HG02970 (cell line): ENCODE results near the gene PANX1.
"Not testable (repeated sequence)": the region's sequence is repeated elsewhere in the genome, so short reads cannot be mapped to it uniquely, and the experiment has no call there.

Experiments
- ATAC-seq: cut with Tn5 transposase; IDR thresholded peaks from one replicate; pipeline ENCODE4 v1.9.1; 2021; ENCODE audit warnings: mild to moderate bottlenecking, moderate library complexity, moderate number of reproducible peaks; ENCODE audit not compliant: unreplicated experiment, low FRiP score

PANX1 gene

DNA sequence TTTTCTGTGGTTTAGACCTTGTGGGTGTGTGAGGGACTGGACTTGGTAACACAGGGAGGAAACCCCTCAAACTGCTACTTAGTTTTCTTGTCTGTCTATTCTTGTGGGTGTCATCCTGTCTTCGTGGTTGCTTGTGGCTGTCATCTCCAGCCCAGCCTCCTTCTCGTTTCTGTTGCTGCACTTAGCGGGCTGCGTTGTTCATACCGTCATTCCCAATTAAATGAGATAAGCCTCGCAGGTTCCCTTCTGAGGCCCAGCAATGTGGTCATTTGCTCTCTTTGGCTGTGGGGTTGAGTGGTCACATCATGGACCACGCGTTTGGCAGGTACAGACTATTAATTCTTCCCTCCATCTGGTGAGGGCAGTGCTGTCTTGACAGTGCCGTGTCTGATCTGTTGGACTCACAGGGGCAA lies 18.8 kb downstream of the PANX1 start:
- no peak for ATAC-seq

GRCh38 chr11:94148189-94148588 lies 19.5 kb downstream of the PANX1 start:
- ATAC-seq = no peak

DNA sequence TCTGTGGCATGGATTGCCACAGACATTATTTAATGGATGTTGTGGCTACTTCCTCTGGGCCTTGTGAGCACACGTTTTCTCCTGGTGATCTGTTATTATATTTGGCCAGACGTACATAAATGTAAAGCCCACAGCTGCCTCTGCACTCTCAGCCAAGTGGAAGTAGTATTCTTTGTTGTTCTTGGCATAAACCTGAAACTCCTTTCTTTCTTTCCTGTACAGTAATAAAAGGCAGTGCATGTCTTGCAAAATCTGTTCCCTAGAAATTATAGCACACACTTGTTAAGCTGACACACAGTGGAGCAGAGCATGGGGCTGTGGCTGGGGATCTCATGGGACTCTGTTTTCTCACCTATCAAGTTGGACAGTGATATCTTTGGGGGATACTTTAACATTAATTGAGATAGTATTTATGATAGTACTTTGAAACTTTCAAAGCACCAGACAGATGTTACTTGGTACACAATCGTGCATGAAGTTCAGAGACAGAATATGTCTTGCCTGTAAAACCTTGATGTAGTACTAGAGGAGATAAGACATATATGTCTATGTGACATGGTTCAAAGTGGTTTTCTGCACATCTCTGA lies 20.9 kb downstream of the PANX1 start:
- no peak for ATAC-seq

DNA sequence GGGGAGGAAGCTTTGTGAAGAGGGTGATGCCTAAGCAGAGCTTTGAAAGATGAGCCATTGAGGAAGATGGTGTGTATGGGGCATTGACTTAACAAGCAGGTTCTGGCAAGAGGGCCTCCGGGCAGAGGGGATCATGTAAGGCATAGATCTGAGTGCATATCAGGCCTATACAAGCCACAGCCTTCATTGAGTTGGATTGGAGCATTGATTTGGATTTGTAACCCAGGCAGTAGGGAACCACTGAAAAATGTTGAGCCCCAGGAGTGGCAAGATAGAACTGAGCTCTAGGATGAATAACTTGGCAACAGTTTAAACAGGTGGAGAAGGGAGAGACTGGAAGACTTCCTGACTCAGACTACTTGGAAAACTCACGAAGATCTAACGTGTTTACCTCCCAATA lies 21.4 kb downstream of the PANX1 start:
- no peak for ATAC-seq

GRCh38 chr11:94150704-94151685 lies 22.4 kb downstream of the PANX1 start:
- no peak for ATAC-seq

GRCh38 chr11:94151903-94152677 lies 23.4 kb downstream of the PANX1 start:
- no peak for ATAC-seq

DNA sequence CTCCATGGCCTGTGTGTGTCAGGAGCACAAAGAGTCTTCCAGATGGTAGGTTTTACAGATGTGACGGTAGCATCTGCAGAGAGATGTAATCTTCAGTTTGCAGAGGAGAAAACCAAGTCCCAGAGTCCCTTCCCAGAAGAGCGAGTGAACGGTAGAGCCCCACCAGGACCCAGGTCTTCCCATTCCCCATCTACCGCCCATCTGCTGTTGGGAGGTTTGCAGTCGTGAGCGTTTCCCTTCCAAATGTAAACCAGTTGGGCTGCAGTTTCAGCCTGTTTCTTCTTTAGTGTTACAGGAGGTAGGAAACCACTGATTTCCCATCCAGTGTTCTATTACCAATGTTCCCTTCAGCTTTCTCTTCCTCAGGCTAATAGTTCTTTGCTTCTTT lies 24.0 kb downstream of the PANX1 start:
- no peak for ATAC-seq

DNA sequence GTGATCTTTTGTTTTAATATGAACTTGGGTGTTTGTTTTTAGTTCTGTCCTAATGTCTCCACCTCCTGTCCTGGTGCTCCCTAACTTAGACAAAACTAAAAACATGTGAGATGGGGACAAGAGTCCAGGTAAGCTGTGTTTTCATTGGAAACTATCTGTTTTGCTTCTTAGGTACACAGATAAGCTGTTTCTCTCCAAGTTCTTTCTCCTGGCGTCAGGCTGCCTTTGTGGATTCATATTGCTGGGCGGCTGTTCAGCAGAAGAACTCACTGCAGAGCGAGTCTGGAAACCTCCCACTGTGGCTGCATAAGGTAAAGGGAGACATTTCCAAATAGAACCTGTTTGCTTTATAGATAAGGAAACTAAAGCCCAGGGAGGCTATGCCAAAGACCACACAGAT lies 24.7 kb downstream of the PANX1 start:
- no peak for ATAC-seq

- ATAC-seq = no peak
Measured at GRCh38 chr11:94154095-94154856, 25.6 kb downstream of the PANX1 start.

DNA sequence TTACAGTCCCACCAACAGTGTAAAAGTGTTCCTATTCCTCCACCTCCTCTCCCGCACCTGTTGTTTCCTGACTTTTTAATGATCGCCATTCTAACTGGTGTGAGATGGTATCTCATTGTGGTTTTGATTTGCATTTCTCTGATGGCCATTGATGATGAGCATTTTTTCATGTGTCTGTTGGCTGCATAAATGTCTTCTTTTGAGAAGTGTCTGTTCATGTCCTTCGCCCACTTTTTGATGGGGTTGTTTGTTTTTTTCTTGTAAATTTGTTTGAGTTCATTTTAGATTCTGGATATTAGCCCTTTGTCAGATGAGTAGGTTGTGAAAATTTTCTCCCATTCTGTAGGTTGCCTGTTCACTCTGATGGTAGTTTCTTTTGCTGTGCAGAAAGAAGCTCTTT lies 28.7 kb downstream of the PANX1 start:
- not testable (repeated sequence) for ATAC-seq

DNA sequence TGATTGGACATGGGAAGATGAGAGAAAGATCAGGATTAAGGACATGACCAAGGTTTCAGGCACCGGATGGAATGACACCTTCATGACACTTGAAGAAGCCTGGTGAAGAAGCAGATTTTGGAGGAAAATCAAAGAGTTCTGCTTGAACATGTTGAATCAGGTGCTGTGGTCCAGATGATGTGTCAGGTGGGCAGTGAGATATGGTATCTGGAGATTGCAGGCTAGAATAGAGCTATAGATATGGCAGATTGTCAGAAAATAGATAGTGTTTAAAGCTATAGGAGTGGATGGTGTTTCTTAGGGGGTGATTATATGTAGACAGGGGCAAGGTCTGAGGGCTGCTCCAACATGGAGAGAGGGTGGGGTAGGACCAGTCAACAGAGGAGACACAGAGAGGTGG lies 40.2 kb downstream of the PANX1 start:
- ATAC-seq = no peak

GRCh38 chr11:94169516-94169915 lies 40.9 kb downstream of the PANX1 start:
- ATAC-seq = no peak

- ATAC-seq = no peak
Measured at GRCh38 chr11:94169930-94170545, 41.4 kb downstream of the PANX1 start.

DNA sequence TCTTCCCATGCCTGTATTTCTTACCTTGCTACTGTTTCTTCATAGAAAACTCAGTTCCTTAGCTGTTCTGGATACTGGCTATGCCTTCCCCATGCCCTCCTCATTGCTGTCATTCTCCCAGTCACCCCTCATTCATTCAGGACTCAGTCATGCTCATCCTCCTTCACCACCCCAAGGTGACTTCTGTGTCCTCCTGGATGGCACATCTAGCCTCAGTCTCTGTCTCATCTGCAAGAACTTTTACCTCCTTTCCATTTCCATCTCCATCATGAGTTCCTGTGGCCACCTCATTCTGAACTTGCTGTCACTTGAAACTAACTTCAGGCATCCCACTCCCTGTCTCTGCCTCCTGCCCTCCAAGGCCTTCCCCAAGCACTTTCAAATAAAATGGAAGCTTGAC lies 42.3 kb downstream of the PANX1 start:
- no peak for ATAC-seq

GRCh38 chr11:94171693-94172440 lies 43.2 kb downstream of the PANX1 start:
- no peak for ATAC-seq

DNA sequence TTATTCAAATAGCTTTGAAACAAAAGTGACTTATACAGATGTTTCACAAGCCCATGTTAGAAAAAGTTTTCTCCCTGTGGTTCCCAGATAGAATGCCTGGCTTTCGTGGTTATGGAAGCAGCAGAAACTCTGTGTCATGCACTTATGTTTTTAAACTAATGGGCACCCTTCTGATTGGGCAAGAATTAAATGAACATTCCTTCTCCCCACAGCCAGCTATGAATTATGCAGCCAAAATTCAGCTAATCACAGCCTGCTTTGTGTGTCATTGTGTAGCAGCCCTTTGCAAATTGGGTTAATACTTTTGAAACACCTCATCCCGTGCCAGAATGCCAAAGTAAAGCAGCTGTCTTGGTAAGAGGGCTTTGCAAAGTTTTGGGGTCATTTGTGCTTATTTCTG lies 46.9 kb downstream of the PANX1 start:
- ATAC-seq = no peak

- no peak for ATAC-seq
Measured at GRCh38 chr11:94178331-94178730, 49.7 kb downstream of the PANX1 start.

DNA sequence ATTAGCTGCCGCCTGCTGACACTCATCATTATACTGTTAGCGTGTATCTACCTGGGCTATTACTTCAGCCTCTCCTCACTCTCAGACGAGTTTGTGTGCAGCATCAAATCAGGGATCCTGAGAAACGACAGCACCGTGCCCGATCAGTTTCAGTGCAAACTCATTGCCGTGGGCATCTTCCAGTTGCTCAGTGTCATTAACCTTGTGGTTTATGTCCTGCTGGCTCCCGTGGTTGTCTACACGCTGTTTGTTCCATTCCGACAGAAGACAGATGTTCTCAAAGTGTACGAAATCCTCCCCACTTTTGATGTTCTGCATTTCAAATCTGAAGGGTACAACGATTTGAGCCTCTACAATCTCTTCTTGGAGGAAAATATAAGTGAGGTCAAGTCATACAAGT lies 51.1 kb downstream of the PANX1 start:
- ATAC-seq = no peak

DNA sequence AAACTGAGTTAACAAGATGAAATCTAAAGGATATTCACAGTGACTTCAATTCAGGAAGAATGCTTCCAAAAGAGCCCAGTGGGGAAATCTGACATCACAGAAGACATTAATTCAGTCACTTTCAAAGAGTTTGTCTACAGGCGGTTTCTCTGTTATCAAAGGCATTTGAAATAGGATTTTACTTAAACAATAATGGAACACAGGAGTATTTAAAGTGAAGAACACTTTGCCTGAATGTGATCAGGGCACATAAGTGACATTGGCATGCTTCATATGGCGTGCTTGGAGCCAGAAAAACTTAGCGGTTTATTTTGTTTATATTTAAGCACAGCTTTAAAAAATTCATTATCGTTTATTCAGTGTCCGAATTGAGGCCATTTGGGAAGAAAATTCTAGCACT lies 52.9 kb downstream of the PANX1 start:
- no peak for ATAC-seq
